Ammon's horn (tissue), 1 donor: Measurements from ENCODE around the gene ITIH1.

ENCODE experiments used
- DNase-seq: peaks from one replicate; pipeline ENCODE4 v3.0.0-alpha.2; 2016; ENCODE audit warnings: low spot score

The ITIH1 gene

GRCh38 chr3:52813810-52814209, 36.4 kb downstream of the ITIH1 start:
- no peak for DNase-seq

DNA sequence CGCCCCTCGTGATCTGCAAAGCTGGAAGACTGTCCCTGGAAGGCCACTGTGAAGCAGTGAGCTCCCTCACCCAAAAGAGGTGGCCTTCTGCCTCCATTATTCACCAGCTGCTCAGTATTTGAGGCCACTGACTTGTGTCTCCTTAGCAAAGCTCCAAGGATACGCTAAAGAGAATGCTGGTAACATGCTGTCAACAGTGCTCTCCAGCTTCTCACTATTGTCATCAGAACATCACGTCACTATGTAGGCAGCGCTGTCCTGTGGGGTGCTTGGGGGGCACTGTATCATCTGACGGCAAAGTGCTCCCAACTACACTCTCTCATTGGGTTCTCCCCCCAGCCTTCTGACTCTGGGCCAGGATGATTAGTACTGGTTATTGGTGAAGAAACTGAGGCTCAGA, 38.8 kb downstream of the ITIH1 start:
- no peak for DNase-seq

- no peak for DNase-seq
Measured at GRCh38 chr3:52816654-52817053, 39.3 kb downstream of the ITIH1 start.

DNA sequence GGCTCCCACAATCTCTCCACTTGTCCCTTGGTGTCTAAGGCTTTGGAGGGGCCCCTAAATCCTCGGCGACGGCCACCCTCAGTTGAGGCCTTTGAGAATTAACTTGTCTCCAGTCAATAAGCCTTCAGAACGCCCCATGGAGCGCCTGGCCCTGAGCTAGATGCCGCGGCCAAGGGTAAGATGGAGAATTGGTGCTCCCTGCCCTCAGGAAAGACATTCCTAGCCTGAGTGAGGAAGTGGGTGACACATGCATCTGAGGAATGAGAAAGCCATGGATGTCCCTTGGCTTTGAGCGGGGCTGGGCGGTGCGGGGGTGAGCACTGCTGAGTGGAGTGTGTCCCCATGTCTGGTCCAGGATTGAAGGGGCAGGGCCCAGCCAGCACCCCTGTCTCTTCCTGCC, 39.8 kb downstream of the ITIH1 start:
- no peak for DNase-seq

GRCh38 chr3:52817860-52818259, 40.5 kb downstream of the ITIH1 start:
- DNase-seq: no peak

- no peak for DNase-seq
Measured at GRCh38 chr3:52819936-52820335, 42.5 kb downstream of the ITIH1 start.

DNA sequence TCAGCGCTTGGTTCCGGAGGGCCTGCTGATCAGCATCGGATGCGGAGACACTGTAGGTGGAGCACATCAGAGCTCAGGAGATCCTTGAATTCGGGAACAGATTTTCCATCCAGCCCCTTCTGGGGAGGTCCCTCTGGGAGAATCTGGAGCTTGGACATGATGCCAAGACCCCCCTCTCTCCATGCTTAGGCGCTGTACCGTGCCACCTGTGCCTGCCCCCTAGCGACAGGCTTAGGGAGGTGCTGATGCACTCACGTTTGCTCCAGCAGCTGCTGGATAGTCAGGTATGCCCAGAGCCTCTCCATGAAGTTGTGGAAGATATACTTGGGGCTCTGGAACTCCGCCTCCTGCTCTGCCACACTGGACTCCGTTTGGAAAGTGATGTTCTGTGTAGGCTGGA, 43.3 kb downstream of the ITIH1 start:
- no peak for DNase-seq

- no peak for DNase-seq
Measured at GRCh38 chr3:52822363-52822762, 45.0 kb downstream of the ITIH1 start.

- DNase-seq: no peak
Measured at GRCh38 chr3:52824037-52824436, 46.6 kb downstream of the ITIH1 start.

- no peak for DNase-seq
Measured at GRCh38 chr3:52827441-52827840, 50.0 kb downstream of the ITIH1 start.

- no peak for DNase-seq
Measured at GRCh38 chr3:52827866-52828376, 50.5 kb downstream of the ITIH1 start.

DNA sequence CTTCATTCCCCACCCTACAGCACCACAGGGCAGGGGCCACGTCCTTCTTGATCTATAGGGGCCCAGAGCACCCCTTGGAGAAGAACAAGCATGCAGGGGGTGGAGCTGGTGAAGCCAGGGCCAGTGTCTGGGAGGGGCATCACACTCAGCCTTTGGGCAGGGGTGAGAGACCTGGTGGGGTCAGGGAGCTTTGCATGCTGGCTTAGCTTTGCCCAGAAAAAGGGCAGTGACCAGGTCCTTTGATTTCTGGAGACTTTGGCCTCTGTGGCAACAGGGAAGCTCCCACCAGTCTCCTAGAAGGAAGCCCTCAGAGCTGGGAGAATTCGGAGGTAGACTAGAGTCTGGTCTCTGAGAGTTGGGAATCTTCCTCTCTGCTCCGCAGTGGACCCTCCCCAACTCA, 52.1 kb downstream of the ITIH1 start:
- DNase-seq: no peak

GRCh38 chr3:52829906-52830463, 52.6 kb downstream of the ITIH1 start:
- DNase-seq: no peak

- DNase-seq: no peak
Measured at GRCh38 chr3:52830535-52831258, 53.3 kb downstream of the ITIH1 start, which contains the start of gene ITIH4. Gene ITIH4 (minus strand): TSS chr3:52830672. CDS start chr3:52830642, 30 bp downstream.

DNA sequence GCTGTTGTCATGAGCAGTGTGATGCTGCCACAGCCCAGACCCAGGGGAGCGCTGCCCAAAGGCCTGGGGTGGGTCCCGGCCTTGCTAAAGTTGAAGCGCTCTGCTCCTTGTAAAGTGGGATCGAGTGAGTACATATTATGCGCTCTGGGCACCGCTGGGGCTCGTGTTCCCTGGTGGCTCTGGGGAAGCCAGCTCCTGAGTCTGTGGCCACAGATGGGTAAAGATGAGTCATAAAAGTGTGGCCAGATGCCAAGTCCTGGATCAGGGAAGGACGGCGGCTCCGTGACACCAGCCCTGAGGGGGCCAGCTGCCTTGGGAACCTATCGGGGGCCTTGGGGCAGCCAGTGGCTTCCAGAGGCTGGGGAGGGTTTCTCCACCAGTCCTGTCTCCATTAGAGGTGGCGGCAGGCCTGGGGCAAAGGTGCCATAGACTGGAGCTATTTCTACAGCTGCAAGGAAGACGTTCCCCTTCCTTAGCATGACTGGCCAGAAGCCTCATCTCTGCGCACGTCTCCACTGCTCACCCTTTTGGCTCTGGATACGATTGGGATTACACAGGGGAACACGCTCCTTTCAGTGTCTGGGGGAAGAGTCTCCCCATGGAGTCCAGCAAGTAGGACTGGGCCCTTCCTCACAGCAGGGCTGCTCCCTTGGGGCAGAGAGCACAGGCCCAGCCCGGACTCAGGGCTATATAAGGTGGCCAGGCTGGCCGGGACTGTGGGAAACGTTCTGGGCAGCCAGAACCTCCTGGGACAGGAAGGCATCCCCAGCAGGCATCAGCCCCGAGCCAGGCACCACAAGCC, 54.3 kb downstream of the ITIH1 start:
- peak; percentile 26 for DNase-seq

DNA sequence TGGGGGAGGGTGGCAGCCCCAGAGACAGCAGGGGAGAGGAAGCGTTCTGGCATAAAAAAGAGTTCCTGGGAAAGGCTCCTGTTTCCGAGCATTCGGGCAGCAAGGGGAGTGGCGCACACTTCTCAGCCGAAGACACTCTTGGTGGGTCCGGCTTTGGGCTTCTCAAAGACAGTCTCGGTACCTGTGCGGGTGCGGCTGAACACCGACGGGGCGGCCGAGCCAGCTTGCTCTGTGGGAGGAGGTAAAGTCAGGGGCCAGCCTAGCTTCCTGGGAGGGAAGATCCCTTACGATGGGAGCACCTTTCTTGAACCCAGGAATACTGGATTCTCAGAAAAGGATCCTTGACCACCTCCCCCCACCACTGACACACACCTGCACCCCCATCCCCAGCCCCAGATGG, 55.8 kb downstream of the ITIH1 start:
- DNase-seq: no peak

GRCh38 chr3:52834871-52835501, 57.6 kb downstream of the ITIH1 start, which contains the start of gene MUSTN1:
Gene MUSTN1 (minus strand): TSS chr3:52835019. CDS start chr3:52834948, 71 bp downstream.
- no peak for DNase-seq

DNA sequence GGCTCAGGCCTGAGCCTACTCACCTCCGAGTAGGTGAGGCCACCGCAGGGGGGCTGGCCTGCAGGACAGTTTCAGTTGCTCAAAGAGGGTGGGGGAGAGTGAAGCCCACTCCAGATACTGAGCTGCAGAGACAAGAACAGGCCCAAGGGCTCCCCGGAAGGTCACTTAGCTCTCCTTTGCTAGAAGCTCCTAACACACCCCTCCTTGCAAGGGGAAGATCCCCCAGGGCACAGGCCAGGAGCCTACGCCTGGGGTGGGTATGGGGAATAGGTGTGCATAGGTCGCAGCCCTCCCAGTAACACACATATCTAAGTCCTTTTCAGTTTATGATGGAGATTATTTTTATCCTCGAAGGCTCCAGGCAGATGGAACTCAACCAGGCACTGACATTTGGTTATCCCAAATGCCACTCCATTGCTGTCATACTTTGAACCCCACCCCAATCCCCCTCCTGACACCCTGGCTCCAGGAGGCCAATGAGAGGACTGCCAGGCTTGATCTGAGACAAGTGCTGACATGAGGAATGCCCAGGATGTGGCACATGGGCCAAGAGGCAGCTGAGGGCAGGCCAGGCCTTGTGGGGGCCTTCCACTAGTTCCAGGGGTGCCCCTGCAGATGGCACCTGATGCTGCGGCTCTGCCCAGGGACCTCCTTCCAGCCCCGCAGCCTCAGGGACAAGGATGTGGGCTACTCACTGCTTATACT, 58.5 kb downstream of the ITIH1 start:
- no peak for DNase-seq

- no peak for DNase-seq
Measured at GRCh38 chr3:52836471-52836845, 59.1 kb downstream of the ITIH1 start.

GRCh38 chr3:52836986-52837385, 59.6 kb downstream of the ITIH1 start:
- no peak for DNase-seq

GRCh38 chr3:52838561-52839267, 61.3 kb downstream of the ITIH1 start:
- DNase-seq: no peak
